HepG2 (cell line): ENCODE measurements around the gene CDR2L. TPM values are rescaled to one million over a fixed set of nuclear protein-coding genes. Genes with fewer than 3 reads are reported as not detected.

ENCODE experiments used
- ATF2 ChIP-seq: sonication (generic); formaldehyde crosslinking; IDR thresholded peaks from 2 replicates; pipeline ENCODE4 v1.4.0; 2020; ENCODE audit warnings: missing genetic modification reagents
- ATRX ChIP-seq: sonication (generic); formaldehyde crosslinking; IDR thresholded peaks from 2 replicates; pipeline ENCODE4 v1.4.0; 2020; ENCODE audit warnings: missing genetic modification reagents, borderline replicate concordance
- CCAR2 ChIP-seq: fragments of 200-400 bp; formaldehyde crosslinking; optimal IDR thresholded peaks from 2 replicates; pipeline ENCODE3; 2018; ENCODE audit warnings: low read depth, mild to moderate bottlenecking, low read length, moderate library complexity
- ETV5 ChIP-seq: IDR thresholded peaks from 2 replicates; pipeline ENCODE4 v1.6.1; 2018; ENCODE audit warnings: missing biosample characterization, missing genetic modification reagents, inconsistent platforms, borderline replicate concordance
- GABPB1 ChIP-seq: IDR thresholded peaks from 2 replicates; pipeline ENCODE4 v1.6.1; 2016; ENCODE audit warnings: mild to moderate bottlenecking, missing genetic modification reagents, moderate library complexity, missing compliant biosample characterization
- HDAC2 ChIP-seq: sonication (generic); formaldehyde crosslinking; IDR thresholded peaks from 2 replicates; pipeline ENCODE4 v1.4.0; 2020; ENCODE audit warnings: missing genetic modification reagents
- ISL2 ChIP-seq: sonication (generic); formaldehyde crosslinking; IDR thresholded peaks from 2 replicates; pipeline ENCODE4 v1.5.0; 2020; ENCODE audit warnings: missing genetic modification reagents
- KAT7 ChIP-seq: IDR thresholded peaks from 2 replicates; pipeline ENCODE4 v1.6.1; 2018; ENCODE audit warnings: borderline replicate concordance, missing compliant biosample characterization
- MAFF ChIP-seq: IDR thresholded peaks from 2 replicates; pipeline ENCODE4 v1.6.1; 2011; ENCODE audit warnings: low read depth, low read length, improper control_type of control experiment
- MTF1 ChIP-seq: sonication (generic); formaldehyde crosslinking; IDR thresholded peaks from 2 replicates; pipeline ENCODE4 v1.5.0; 2020; ENCODE audit warnings: missing genetic modification reagents
- RXRB ChIP-seq: IDR thresholded peaks from 2 replicates; pipeline ENCODE4 v1.6.1; 2016; ENCODE audit warnings: borderline replicate concordance, missing genetic modification reagents, missing compliant biosample characterization
- SNAI1 ChIP-seq: sonication (generic); formaldehyde crosslinking; IDR thresholded peaks from 2 replicates; pipeline ENCODE4 v1.5.0; 2020; ENCODE audit warnings: mild to moderate bottlenecking, missing genetic modification reagents, borderline replicate concordance
- SNAPC2 ChIP-seq: sonication (generic); formaldehyde crosslinking; IDR thresholded peaks from 2 replicates; pipeline ENCODE4 v1.8.1; 2022; ENCODE audit warnings: mild to moderate bottlenecking, missing genetic modification reagents
- THYN1 ChIP-seq: sonication (generic); formaldehyde crosslinking; IDR thresholded peaks from 2 replicates; pipeline ENCODE4 v1.8.1; 2023; ENCODE audit warnings: low read depth, mild to moderate bottlenecking, moderate library complexity, missing genetic modification reagents, borderline replicate concordance
- TOPORS ChIP-seq: sonication (generic); formaldehyde crosslinking; IDR thresholded peaks from 2 replicates; pipeline ENCODE4 v1.8.0; 2023; ENCODE audit warnings: mild to moderate bottlenecking, missing genetic modification reagents
- ZKSCAN1 ChIP-seq: fragments of 150-350 bp; IDR thresholded peaks from 2 replicates; pipeline ENCODE4 v1.6.1; 2014; ENCODE audit warnings: low read length
- ZNF230 ChIP-seq: sonication (generic); formaldehyde crosslinking; IDR thresholded peaks from 2 replicates; pipeline ENCODE4 v1.4.0; 2020; ENCODE audit warnings: mild to moderate bottlenecking, missing genetic modification reagents
- ZNF256 ChIP-seq: sonication (generic); formaldehyde crosslinking; conservative IDR thresholded peaks from 2 replicates; pipeline ENCODE4 v1.4.0; 2020; ENCODE audit warnings: missing genetic modification reagents
- ZNF460 ChIP-seq: sonication (generic); formaldehyde crosslinking; IDR thresholded peaks from 2 replicates; pipeline ENCODE4 v1.5.1; 2020; ENCODE audit warnings: missing genetic modification reagents, mild to moderate bottlenecking, borderline replicate concordance
- ZNF484 ChIP-seq: sonication (generic); formaldehyde crosslinking; IDR thresholded peaks from 2 replicates; pipeline ENCODE4 v1.5.1; 2020; ENCODE audit warnings: mild to moderate bottlenecking, low read depth, missing genetic modification reagents, borderline replicate concordance
- ZNF598 ChIP-seq: sonication (generic); formaldehyde crosslinking; IDR thresholded peaks from 2 replicates; pipeline ENCODE4 v1.5.1; 2020; ENCODE audit warnings: mild to moderate bottlenecking, missing genetic modification reagents, borderline replicate concordance
- ZNF678 ChIP-seq: sonication (generic); formaldehyde crosslinking; IDR thresholded peaks from 2 replicates; pipeline ENCODE4 v1.4.0; 2020; ENCODE audit warnings: mild to moderate bottlenecking, missing genetic modification reagents
- polyA plus RNA-seq, 8 experiments: library from polyadenylated mRNA; depleted of rRNA in 3 of 8; stranded (reverse) in 7 of 8; unstranded in 1 of 8; fragments of >200 nt; fragmentation: Illumina TruSeq in 4 of 8; extraction: Trizol in 4 of 8; gene quantifications; 2 replicates each; pipeline versions ENCODE4 v1.2.1 to v1.2.3, GENCODE V29; 2011 to 2016; ENCODE audit warnings: low read depth in 4 of 8, missing spikeins in 1 of 8, mixed read lengths in 1 of 8; ENCODE audit not compliant: insufficient read depth in 1 of 8
- total RNA-seq, 5 experiments: library from RNA; depleted of rRNA; stranded (reverse); fragments of >200 nt; fragmentation: Illumina TruSeq; extraction: Trizol; gene quantifications; 2 replicates each; pipeline ENCODE4 v1.2.3, GENCODE V29; 2016; ENCODE audit warnings: low read depth in 1 of 5
- TF ChIP-seq, protein P1 (sequence below): sonication (generic); formaldehyde crosslinking; IDR thresholded peaks from 2 replicates; pipeline ENCODE4 v1.8.0; 2022; ENCODE audit warnings: missing genetic modification reagents, mild to moderate bottlenecking, borderline replicate concordance
- TF ChIP-seq, protein P2 (sequence below): sonication (generic); formaldehyde crosslinking; conservative IDR thresholded peaks from 2 replicates; pipeline ENCODE4 v1.5.0; 2020; ENCODE audit warnings: missing genetic modification reagents
- TF ChIP-seq, protein P3 (sequence below): sonication (generic); formaldehyde crosslinking; IDR thresholded peaks from 2 replicates; pipeline ENCODE4 v1.5.1; 2020; ENCODE audit warnings: mild to moderate bottlenecking, moderate library complexity, missing genetic modification reagents

Gene CDR2L
- total and polyA plus RNA-seq, 2 of the 13 experiments (the other 11 are each of a cell fraction or from before 2014, with no cell fraction given) = 1.9 to 2.1 TPM

- peak; percentile 93 for TF ChIP-seq ATF2 (CRISPR knock-in tag)
- TF ChIP-seq RXRB (CRISPR knock-in tag) = peak; percentile 89
- TF ChIP-seq KAT7 (CRISPR knock-in tag) = no peak; the same call in 1 of the 2 replicates
- TF ChIP-seq GABPB1 = no peak; the same call in none of the 2 replicates
- TF ChIP-seq TOPORS (CRISPR knock-in tag) = no peak
- TF ChIP-seq ZNF598 (CRISPR knock-in tag) = peak; percentile 28
- TF ChIP-seq ISL2 (CRISPR knock-in tag) = peak; percentile 63
- TF ChIP-seq ZNF460 (CRISPR knock-in tag) = no peak
- TF ChIP-seq ATRX = no peak
- peak; percentile 81 for TF ChIP-seq ZNF230 (CRISPR knock-in tag)
- 0 out of 2 replicates have a peak, but pooled peaks have one; percentile 17 for TF ChIP-seq MAFF
- no peak for TF ChIP-seq CCAR2
- TF ChIP-seq ZNF678 (CRISPR knock-in tag) = no peak; the same call in 1 of the 2 replicates
- no peak for TF ChIP-seq MTF1 (CRISPR knock-in tag)
- no peak for TF ChIP-seq SNAPC2 (CRISPR knock-in tag)
- TF ChIP-seq, protein P1, sequence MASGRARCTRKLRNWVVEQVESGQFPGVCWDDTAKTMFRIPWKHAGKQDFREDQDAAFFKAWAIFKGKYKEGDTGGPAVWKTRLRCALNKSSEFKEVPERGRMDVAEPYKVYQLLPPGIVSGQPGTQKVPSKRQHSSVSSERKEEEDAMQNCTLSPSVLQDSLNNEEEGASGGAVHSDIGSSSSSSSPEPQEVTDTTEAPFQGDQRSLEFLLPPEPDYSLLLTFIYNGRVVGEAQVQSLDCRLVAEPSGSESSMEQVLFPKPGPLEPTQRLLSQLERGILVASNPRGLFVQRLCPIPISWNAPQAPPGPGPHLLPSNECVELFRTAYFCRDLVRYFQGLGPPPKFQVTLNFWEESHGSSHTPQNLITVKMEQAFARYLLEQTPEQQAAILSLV = no peak
- 0 out of 2 replicates have a peak, but pooled peaks have one; percentile 67 for TF ChIP-seq ZNF256
- peak; percentile 90 for TF ChIP-seq HDAC2 (CRISPR knock-in tag)
- peak; percentile 68 for TF ChIP-seq ZKSCAN1
- TF ChIP-seq SNAI1 (CRISPR knock-in tag) = no peak
- TF ChIP-seq ZNF484 = no peak
- TF ChIP-seq ETV5 (CRISPR knock-in tag) = peak; percentile 73; the same call in 1 of the 2 replicates
- TF ChIP-seq, protein P2, sequence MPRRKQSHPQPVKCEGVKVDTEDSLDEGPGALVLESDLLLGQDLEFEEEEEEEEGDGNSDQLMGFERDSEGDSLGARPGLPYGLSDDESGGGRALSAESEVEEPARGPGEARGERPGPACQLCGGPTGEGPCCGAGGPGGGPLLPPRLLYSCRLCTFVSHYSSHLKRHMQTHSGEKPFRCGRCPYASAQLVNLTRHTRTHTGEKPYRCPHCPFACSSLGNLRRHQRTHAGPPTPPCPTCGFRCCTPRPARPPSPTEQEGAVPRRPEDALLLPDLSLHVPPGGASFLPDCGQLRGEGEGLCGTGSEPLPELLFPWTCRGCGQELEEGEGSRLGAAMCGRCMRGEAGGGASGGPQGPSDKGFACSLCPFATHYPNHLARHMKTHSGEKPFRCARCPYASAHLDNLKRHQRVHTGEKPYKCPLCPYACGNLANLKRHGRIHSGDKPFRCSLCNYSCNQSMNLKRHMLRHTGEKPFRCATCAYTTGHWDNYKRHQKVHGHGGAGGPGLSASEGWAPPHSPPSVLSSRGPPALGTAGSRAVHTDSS (CRISPR knock-in tag) = no peak
- TF ChIP-seq, protein P3, sequence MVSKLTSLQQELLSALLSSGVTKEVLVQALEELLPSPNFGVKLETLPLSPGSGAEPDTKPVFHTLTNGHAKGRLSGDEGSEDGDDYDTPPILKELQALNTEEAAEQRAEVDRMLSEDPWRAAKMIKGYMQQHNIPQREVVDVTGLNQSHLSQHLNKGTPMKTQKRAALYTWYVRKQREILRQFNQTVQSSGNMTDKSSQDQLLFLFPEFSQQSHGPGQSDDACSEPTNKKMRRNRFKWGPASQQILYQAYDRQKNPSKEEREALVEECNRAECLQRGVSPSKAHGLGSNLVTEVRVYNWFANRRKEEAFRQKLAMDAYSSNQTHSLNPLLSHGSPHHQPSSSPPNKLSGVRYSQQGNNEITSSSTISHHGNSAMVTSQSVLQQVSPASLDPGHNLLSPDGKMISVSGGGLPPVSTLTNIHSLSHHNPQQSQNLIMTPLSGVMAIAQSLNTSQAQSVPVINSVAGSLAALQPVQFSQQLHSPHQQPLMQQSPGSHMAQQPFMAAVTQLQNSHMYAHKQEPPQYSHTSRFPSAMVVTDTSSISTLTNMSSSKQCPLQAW (CRISPR knock-in tag) = peak; percentile 44; the same call in 1 of the 2 replicates
- no peak for TF ChIP-seq THYN1
These were observed 46.2 kb downstream of the CDR2L start (continued) for GRCh38 chr17:75033346-75034235.
